H1 (cell line): Measurements from ENCODE around the gene GPR18. TPM values are rescaled to one million over a fixed set of nuclear protein-coding genes. Genes with fewer than 3 reads are reported as not detected.

Source experiments
- BCL11A ChIP-seq, 2 experiments: IDR thresholded peaks; one replicate each; pipeline ENCODE4 v1.6.1; 2011; ENCODE audit warnings: low read depth in 2 of 2, low read length in 2 of 2, mild to moderate bottlenecking in 2 of 2
- E2F6 ChIP-seq: IDR thresholded peaks from 2 replicates; pipeline ENCODE4 v1.6.1; 2012; ENCODE audit warnings: inconsistent platforms
- FOSL1 ChIP-seq: IDR thresholded peaks from 2 replicates; pipeline ENCODE4 v1.6.1; 2011; ENCODE audit warnings: mild to moderate bottlenecking, low read depth, low read length, moderate library complexity; ENCODE audit not compliant: insufficient read depth
- JUN ChIP-seq: IDR thresholded peaks from 2 replicates; pipeline ENCODE4 v1.6.1; 2011; ENCODE audit warnings: low read depth, mild to moderate bottlenecking, improper control_type of control experiment, low read length
- NANOG ChIP-seq: IDR thresholded peaks from 2 replicates; pipeline ENCODE4 v1.6.1; 2011; ENCODE audit warnings: low read length, low read depth, mild to moderate bottlenecking, inconsistent platforms; ENCODE audit not compliant: insufficient read depth, poor library complexity, severe bottlenecking
- RBBP5 ChIP-seq: IDR thresholded peaks from 2 replicates; pipeline ENCODE4 v1.7.1; 2012; ENCODE audit warnings: low read depth, mild to moderate bottlenecking, inconsistent platforms, low read length, moderate library complexity, borderline replicate concordance
- SP4 ChIP-seq: IDR thresholded peaks from 2 replicates; pipeline ENCODE4 v1.6.1; 2012; ENCODE audit warnings: low read length, inconsistent platforms
- SRF ChIP-seq: IDR thresholded peaks from 2 replicates; pipeline ENCODE4 v1.6.1; 2011; ENCODE audit warnings: mild to moderate bottlenecking, low read depth, low read length, moderate library complexity
- polyA plus RNA-seq, 7 experiments: library from polyadenylated mRNA; depleted of rRNA in 3 of 7; stranded (reverse) in 5 of 7; unstranded in 2 of 7; fragments of >200 nt in 5 of 7; fragments of 200-250 nt in 2 of 7; gene quantifications; 1 replicate in 5 of 7; 2 replicates in 1 of 7; 4 replicates in 1 of 7; pipeline versions ENCODE4 v1.2.1 to v1.2.3, GENCODE V29; 2011 to 2013; ENCODE audit warnings: missing spikeins in 2 of 7, mixed read lengths in 2 of 7
- total RNA-seq: library from RNA; stranded (reverse); fragmentation: NEBNext Ultra II Directional; extraction: Animal tissue kit (Norgen Biotek cat#: 25700); gene quantifications from 2 replicates; pipeline ENCODE4 v1.2.1, GENCODE V29; 2021
- TF ChIP-seq, protein P1 (sequence below): IDR thresholded peaks from 2 replicates; pipeline ENCODE4 v1.6.1; 2011; ENCODE audit warnings: low read depth, mild to moderate bottlenecking, low read length; ENCODE audit not compliant: insufficient read depth

Gene GPR18
- total and polyA plus RNA-seq, 2 of the 8 experiments (the other 6 are each of a cell fraction or from before 2014, with no cell fraction given), result not detected

GRCh38 chr13:99293178-99293577 is 35.0 kb upstream of the GPR18 start (continued):
- no peak for TF ChIP-seq BCL11A (IDR thresholded peaks at IDR 0.05; ENCODE audit: low read depth in 2 of 2, low read length in 2 of 2)
- TF ChIP-seq RBBP5, result no peak
- TF ChIP-seq JUN, result no peak
- no peak for TF ChIP-seq NANOG
- no peak for TF ChIP-seq FOSL1
- no peak for TF ChIP-seq SRF
- TF ChIP-seq, protein P1, sequence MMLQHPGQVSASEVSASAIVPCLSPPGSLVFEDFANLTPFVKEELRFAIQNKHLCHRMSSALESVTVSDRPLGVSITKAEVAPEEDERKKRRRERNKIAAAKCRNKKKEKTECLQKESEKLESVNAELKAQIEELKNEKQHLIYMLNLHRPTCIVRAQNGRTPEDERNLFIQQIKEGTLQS, result no peak
- no peak for TF ChIP-seq E2F6
- TF ChIP-seq SP4, result no peak
